Esophagus squamous epithelium (tissue), 5 donors: Measurements from ENCODE around the gene SCAMP2. TPM values are rescaled to one million over a fixed set of nuclear protein-coding genes. Genes with fewer than 3 reads are reported as not detected.

Experiments
- DNase-seq: peaks from one replicate; lab custom pipeline; 2025; lab: John Stamatoyannopoulos, UW
- H3K27ac ChIP-seq, 4 donors: fragments of 200-600 bp; sonication (generic); one replicate each; pipeline ENCODE4 v1.5.1; 2016 to 2019; ENCODE audit warnings: mild to moderate bottlenecking in 1 of 4
- H3K27me3 ChIP-seq, 4 donors: fragments of 200-600 bp; sonication (generic); 1 replicate in 3 of 4; 2 replicates in 1 of 4; pipeline versions ENCODE4 v1.5.1 to v1.6.0; 2017 to 2021; ENCODE audit warnings: antibody characterized with exemption in 1 of 4
- H3K36me3 ChIP-seq, 3 donors: fragments of 200-600 bp; sonication (generic); one replicate each; pipeline ENCODE4 v1.5.1; 2016 to 2019
- H3K4me1 ChIP-seq, 3 donors: fragments of 200-600 bp; sonication (generic); one replicate each; pipeline ENCODE4 v1.5.1; 2017 to 2019
- H3K4me3 ChIP-seq, 4 donors: fragments of 200-600 bp; sonication (generic); 1 replicate in 3 of 4; 2 replicates in 1 of 4; pipeline ENCODE4 v1.5.1; 2016 to 2019; ENCODE audit warnings: mild to moderate bottlenecking in 2 of 4, moderate library complexity in 1 of 4
- H3K9me3 ChIP-seq, 3 donors: fragments of 200-600 bp; sonication (generic); one replicate each; pipeline ENCODE4 v1.5.1; 2016 to 2019
- POLR2A ChIP-seq, 4 donors: fragments of 450-650 bp; IDR thresholded peaks; one replicate each; pipeline ENCODE4 v1.6.1; 2017; ENCODE audit warnings: antibody characterized with exemption in 4 of 4, mild to moderate bottlenecking in 4 of 4, moderate library complexity in 3 of 4
- WGBS, 2 donors: methylation state at CpG; one replicate each; pipeline ENCODE4 v1.1.5; 2018; 5-methylcytosine and 5-hydroxymethylcytosine counted together
- intact Hi-C: fragments of 100-400 bp; cut with DNase I; formaldehyde crosslinking; loops from one replicate; pipeline ENCODE4 v1.15.0; 2022
- total RNA-seq, 4 donors: library from RNA; depleted of rRNA; stranded (reverse); fragments of >200 nt; gene quantifications; one replicate each; pipeline ENCODE4 v1.1.0, GENCODE V29; 2016
- TF ChIP-seq, protein P1 (sequence below), 6 experiments: fragments of 450-650 bp in 4 of 6; fragments of 200-600 bp in 2 of 6; sonication (generic) in 2 of 6; IDR thresholded peaks; one replicate each; pipeline ENCODE4 v1.5.1; 2016 to 2019; ENCODE audit warnings: antibody characterized with exemption in 6 of 6, mild to moderate bottlenecking in 4 of 6, moderate library complexity in 4 of 6
- donor health status: DM: yes; HTN: yes; CAD: no.

SCAMP2 gene
- total RNA-seq, 4 donors from 2014 or later: 65.8 to 131 (median 88.7) TPM

DNA sequence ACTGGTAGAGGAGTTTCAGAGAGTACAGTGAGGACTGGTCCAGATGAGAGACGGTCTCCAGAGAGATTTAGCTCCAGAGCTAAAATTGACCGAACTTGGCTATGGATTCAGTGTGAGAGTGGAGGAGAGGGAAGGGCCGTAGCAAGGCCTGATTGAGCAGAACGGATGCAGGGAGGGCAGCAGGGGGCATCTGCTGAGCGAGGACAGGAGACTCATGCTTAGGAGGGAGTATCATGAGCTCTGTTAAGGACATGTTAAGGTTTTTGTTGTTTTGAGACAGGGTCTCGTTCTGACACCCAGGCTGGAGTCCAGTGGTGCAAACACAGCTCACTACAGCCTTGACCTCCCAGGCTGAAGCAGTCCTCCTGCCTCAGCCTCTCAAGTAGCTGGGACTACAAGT, 68.2 kb downstream of the SCAMP2 start:
- H3K4me3 ChIP-seq: no peak overlapping the region
- H3K9me3 ChIP-seq: no peaks in the 10 kb centered on the region
- no peaks in the 10 kb centered on the region for H3K27me3 ChIP-seq
- H3K27ac ChIP-seq: no peak overlapping the region
- WGBS, 2 donors: 67 to 82% methylated on average over 5 to 6 of the region's 6 CpGs
- intact Hi-C loops: loop anchor here (10.0 kb wide), 1 partner anchor 100 kb away; the partner anchor contains the start of gene FAM219B
- no peak for DNase-seq
- peaks cover 27 to 56% (median 33%) of the 10 kb centered on the region in 3 donors for H3K36me3 ChIP-seq
- TF ChIP-seq, protein P1, sequence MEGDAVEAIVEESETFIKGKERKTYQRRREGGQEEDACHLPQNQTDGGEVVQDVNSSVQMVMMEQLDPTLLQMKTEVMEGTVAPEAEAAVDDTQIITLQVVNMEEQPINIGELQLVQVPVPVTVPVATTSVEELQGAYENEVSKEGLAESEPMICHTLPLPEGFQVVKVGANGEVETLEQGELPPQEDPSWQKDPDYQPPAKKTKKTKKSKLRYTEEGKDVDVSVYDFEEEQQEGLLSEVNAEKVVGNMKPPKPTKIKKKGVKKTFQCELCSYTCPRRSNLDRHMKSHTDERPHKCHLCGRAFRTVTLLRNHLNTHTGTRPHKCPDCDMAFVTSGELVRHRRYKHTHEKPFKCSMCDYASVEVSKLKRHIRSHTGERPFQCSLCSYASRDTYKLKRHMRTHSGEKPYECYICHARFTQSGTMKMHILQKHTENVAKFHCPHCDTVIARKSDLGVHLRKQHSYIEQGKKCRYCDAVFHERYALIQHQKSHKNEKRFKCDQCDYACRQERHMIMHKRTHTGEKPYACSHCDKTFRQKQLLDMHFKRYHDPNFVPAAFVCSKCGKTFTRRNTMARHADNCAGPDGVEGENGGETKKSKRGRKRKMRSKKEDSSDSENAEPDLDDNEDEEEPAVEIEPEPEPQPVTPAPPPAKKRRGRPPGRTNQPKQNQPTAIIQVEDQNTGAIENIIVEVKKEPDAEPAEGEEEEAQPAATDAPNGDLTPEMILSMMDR (IDR thresholded peaks at IDR 0.05): no peak
- TF ChIP-seq POLR2A (IDR thresholded peaks at IDR 0.05): no peak
- H3K4me1 ChIP-seq: peaks cover 5 to 28% (median 8%) of the 10 kb centered on the region in 3 donors

DNA sequence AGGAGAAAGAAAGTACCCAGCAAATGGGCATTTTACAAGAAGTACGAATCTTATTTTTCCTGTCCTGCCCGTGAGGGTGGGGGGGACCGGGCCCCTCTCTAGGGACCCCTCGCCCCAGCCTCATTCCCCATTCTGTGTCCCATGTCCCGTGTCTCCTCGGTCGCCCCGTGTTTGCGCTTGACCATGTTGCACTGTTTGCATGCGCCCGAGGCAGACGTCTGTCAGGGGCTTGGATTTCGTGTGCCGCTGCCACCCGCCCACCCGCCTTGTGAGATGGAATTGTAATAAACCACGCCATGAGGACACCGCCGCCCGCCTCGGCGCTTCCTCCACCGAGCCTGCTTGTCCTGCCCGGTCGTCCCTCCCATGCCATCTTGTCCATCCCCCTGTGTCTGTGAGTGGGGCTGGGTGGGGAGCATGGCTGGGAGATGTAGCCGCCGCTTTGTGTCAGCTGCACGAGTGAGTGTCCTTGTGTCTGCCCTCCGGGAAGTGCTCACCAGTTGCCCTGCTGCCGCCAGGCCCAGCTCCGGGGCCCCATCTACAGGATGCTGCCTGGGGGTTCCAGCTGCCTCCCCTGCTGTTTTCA, 70.2 kb downstream of the SCAMP2 start:
- Histone ChIP-seq H3K9me3 (no peaks in the 10 kb centered on the region), H3K36me3 (peaks cover 27 to 76% (median 33%) of the 10 kb centered on the region in 3 donors), H3K27ac (no peak overlapping the region), H3K4me3 (no peak overlapping the region), H3K4me1 (peaks cover 20 to 38% (median 28%) of the 10 kb centered on the region in 3 donors), H3K27me3 (no peaks in the 10 kb centered on the region)
- intact Hi-C loops: loop anchor here (10.0 kb wide), 1 partner anchor 102 kb away; the partner anchor contains the start of gene FAM219B
- TF ChIP-seq, protein P1 (IDR thresholded peaks at IDR 0.05): no peak
- no peak for DNase-seq
- WGBS, 2 donors: 87 to 94% methylated on average over 8 to 25 of the region's 31 CpGs

DNA sequence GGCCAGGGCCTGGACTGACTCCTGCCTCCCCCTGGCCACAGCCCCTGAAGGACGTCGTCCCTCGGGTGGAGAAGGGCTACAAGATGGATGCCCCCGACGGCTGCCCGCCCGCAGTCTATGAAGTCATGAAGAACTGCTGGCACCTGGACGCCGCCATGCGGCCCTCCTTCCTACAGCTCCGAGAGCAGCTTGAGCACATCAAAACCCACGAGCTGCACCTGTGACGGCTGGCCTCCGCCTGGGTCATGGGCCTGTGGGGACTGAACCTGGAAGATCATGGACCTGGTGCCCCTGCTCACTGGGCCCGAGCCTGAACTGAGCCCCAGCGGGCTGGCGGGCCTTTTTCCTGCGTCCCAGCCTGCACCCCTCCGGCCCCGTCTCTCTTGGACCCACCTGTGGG, 70.9 kb downstream of the SCAMP2 start:
- H3K27ac ChIP-seq: no peak overlapping the region
- no peaks in the 10 kb centered on the region for H3K27me3 ChIP-seq
- no peak for DNase-seq
- H3K36me3 ChIP-seq: peaks cover 27 to 81% (median 33%) of the 10 kb centered on the region in 3 donors
- TF ChIP-seq, protein P1 (IDR thresholded peaks at IDR 0.05): no peak
- no peak for TF ChIP-seq POLR2A (IDR thresholded peaks at IDR 0.05)
- H3K4me1 ChIP-seq: peaks cover 20 to 38% (median 25%) of the 10 kb centered on the region in 3 donors
- no peak overlapping the region for H3K4me3 ChIP-seq
- WGBS, 2 donors: 83% methylated on average over 4 of the region's 20 CpGs; no CpG with 5 or more reads in 1 of the 2 donors
- no peaks in the 10 kb centered on the region for H3K9me3 ChIP-seq
- intact Hi-C loops: loop anchor here (10.0 kb wide), 1 partner anchor 103 kb away; the partner anchor contains the start of gene FAM219B

DNA sequence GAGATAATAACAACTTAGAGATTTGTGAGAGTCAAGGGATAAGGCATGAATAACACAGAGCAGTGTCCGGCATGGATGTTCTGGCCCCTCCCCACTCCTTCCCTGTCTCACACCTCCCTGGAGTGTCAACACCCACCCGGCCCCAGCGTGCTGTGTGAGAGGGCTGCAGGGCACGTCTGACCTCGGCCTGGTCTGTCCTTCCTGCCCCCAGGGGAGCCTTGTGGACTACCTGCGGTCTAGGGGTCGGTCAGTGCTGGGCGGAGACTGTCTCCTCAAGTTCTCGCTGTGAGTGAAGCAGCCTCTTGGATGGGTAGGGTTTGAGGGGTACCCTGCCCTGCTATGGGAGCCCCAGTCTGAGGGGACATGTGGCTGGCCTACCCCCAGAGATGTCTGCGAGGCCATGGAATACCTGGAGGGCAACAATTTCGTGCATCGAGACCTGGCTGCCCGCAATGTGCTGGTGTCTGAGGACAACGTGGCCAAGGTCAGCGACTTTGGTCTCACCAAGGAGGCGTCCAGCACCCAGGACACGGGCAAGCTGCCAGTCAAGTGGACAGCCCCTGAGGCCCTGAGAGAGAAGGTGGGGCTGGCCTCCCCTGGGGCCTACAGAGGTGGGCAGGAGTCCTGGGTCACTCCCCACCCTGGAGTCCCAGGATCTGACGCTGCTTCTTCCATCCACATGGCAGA, 71.7 kb downstream of the SCAMP2 start:
- Histone ChIP-seq H3K27me3 (no peaks in the 10 kb centered on the region), H3K27ac (no peak overlapping the region), H3K4me3 (no peak overlapping the region), H3K36me3 (peaks cover 27 to 87% (median 33%) of the 10 kb centered on the region in 3 donors), H3K4me1 (peaks cover 20 to 43% (median 25%) of the 10 kb centered on the region in 3 donors), H3K9me3 (no peaks in the 10 kb centered on the region)
- no peak for DNase-seq
- WGBS, 2 donors: 79 to 88% methylated on average over 7 to 10 of the region's 18 CpGs
- intact Hi-C loops: loop anchor here (2.0 to 10.0 kb wide), 2 partner anchors 29 to 103 kb away; partner anchors contain the start of gene FAM219B
- TF ChIP-seq POLR2A (IDR thresholded peaks at IDR 0.05): no peak
- TF ChIP-seq, protein P1 (IDR thresholded peaks at IDR 0.05): no peak
